PFSK-1 (cell line): Measurements from ENCODE around the gene SLC35B3.

Experiments used
- POLR2AphosphoS5 ChIP-seq: IDR thresholded peaks from 2 replicates; pipeline ENCODE4 v1.6.1; 2012; ENCODE audit warnings: low read depth, mild to moderate bottlenecking, control low read depth, low read length, moderate library complexity
- SIN3A ChIP-seq: IDR thresholded peaks from 2 replicates; pipeline ENCODE4 v1.6.1; 2012; ENCODE audit warnings: mild to moderate bottlenecking, low read length, moderate library complexity, borderline replicate concordance; ENCODE audit not compliant: insufficient read depth
- TAF1 ChIP-seq: IDR thresholded peaks from 2 replicates; pipeline ENCODE4 v1.6.1; 2012; ENCODE audit warnings: low read length, control low read depth, borderline replicate concordance; ENCODE audit not compliant: insufficient read depth

- no peak for TF ChIP-seq TAF1
- no peak for TF ChIP-seq POLR2AphosphoS5
- no peak for TF ChIP-seq SIN3A
These were observed 19.4 kb downstream of the SLC35B3 start for GRCh38 chr6:8415913-8416312.
